Measurements from ENCODE around the gene ZNF263.

Gene ZNF263

DNA sequence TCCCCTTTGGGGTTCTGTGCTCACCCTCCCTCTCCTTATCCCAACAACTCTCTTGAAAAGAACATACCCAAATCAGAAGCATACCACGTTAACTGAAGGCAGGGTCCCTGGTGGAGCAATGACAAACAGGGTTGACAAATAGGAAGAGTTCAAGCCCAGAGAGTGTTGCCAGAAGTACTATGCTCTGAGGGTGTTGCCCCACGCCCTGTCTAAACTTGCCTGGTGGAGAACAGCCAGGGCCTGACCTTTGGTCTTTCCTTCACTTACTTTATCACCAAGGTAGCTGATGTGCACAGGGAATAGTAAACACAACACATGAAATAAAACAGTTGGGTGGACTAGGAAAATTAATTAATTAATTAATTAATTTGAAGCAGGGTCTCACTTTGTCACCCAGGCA lies 45.4 kb downstream of the ZNF263 start:
- no peak for DNase-seq
